ENCODE results near the gene MRPL55. TPM values are rescaled to one million over a fixed set of nuclear protein-coding genes. Genes with fewer than 3 reads are reported as not detected.

MRPL55 gene
- total RNA-seq, 1 donor from 2014 or later, result 56.9 TPM

DNA sequence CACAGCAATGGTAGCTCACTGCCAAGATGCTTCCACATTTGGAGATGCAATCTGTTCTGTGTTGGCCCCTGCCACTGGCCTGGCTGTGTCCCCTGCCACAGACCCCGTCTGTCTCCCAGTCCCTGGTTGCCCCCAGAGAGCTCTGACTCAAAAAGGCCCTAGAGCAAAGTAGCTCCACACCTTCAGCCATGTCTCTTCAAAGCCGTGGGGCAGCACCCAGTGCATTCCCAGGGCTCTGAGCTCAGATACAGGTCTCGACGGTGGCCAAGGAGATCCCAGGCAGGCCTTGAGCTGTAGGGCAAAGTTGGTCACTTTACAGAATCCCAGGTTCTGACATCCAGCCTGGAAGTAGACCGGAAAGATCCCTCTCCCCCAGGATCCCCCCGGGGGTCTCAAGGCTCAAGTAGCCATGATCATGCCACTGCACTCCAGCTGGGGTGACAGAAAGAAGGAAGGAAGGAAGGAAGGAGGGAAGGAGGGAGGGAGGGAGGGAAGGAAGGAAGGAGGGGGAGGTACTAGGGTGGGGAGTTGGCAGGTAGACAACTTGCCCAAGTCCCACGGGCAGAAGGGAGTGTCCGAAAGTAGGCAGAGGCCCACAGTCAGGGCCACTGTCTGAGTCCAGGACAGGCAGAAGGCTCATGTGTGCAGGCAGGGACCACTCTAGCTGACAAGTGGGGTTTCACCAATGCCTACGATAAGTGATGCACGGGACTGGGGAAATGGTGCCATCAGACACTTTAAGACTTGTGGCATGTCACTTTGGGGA is 31.4 kb downstream of the MRPL55 start:
- peaks cover 5% of the 10 kb centered on the region for H3K27me3 Mint-ChIP-seq (ENCODE audit: low read depth)
- no peak overlapping the region for H3K27ac Mint-ChIP-seq
- H3K9me3 Mint-ChIP-seq, result no peaks in the 10 kb centered on the region
- TF ChIP-seq CTCF (IDR thresholded peaks at IDR 0.05; ENCODE audit: unreplicated experiment), result no peak
- H3K4me1 Mint-ChIP-seq, result peaks cover 10% of the 10 kb centered on the region
- H3K4me3 Mint-ChIP-seq, result no peak overlapping the region
- H3K36me3 Mint-ChIP-seq, result no peaks in the 10 kb centered on the region
- no peak for DNase-seq (ENCODE audit: low spot score in 2 of 2, unreplicated experiment in 2 of 2)

- Mint-ChIP-seq H3K27me3 (ENCODE audit: low read depth) (peaks cover 9% of the 10 kb centered on the region), H3K9me3 (no peaks in the 10 kb centered on the region), H3K27ac (no peak overlapping the region), H3K4me3 (no peak overlapping the region), H3K4me1 (peaks cover 10% of the 10 kb centered on the region), H3K36me3 (no peaks in the 10 kb centered on the region)
- TF ChIP-seq CTCF (IDR thresholded peaks at IDR 0.05; ENCODE audit: unreplicated experiment), result no peak
- DNase-seq (ENCODE audit: low spot score in 2 of 2, unreplicated experiment in 2 of 2), result no peak
These were observed 32.2 kb downstream of the MRPL55 start for GRCh38 chr1:228076796-228077430.

GRCh38 chr1:228075801-228076271 is 33.3 kb downstream of the MRPL55 start:
- H3K9me3 Mint-ChIP-seq, result no peaks in the 10 kb centered on the region
- no peak overlapping the region for H3K27ac Mint-ChIP-seq
- H3K4me3 Mint-ChIP-seq, result no peak overlapping the region
- peaks cover 15% of the 10 kb centered on the region for H3K27me3 Mint-ChIP-seq (ENCODE audit: low read depth)
- no peaks in the 10 kb centered on the region for H3K36me3 Mint-ChIP-seq
- DNase-seq (ENCODE audit: low spot score in 2 of 2, unreplicated experiment in 2 of 2), result no peak
- H3K4me1 Mint-ChIP-seq, result peaks cover 4% of the 10 kb centered on the region
- no peak for TF ChIP-seq CTCF (IDR thresholded peaks at IDR 0.05; ENCODE audit: unreplicated experiment)

GRCh38 chr1:228074954-228075730 is 34.0 kb downstream of the MRPL55 start:
- Mint-ChIP-seq H3K4me3 (no peak overlapping the region), H3K4me1 (peaks cover 4% of the 10 kb centered on the region), H3K27me3 (ENCODE audit: low read depth) (peaks cover 20% of the 10 kb centered on the region), H3K9me3 (no peaks in the 10 kb centered on the region), H3K27ac (no peak overlapping the region), H3K36me3 (no peaks in the 10 kb centered on the region)
- no peak for DNase-seq (ENCODE audit: low spot score in 2 of 2, unreplicated experiment in 2 of 2)
- TF ChIP-seq CTCF (IDR thresholded peaks at IDR 0.05; ENCODE audit: unreplicated experiment), result no peak

DNA sequence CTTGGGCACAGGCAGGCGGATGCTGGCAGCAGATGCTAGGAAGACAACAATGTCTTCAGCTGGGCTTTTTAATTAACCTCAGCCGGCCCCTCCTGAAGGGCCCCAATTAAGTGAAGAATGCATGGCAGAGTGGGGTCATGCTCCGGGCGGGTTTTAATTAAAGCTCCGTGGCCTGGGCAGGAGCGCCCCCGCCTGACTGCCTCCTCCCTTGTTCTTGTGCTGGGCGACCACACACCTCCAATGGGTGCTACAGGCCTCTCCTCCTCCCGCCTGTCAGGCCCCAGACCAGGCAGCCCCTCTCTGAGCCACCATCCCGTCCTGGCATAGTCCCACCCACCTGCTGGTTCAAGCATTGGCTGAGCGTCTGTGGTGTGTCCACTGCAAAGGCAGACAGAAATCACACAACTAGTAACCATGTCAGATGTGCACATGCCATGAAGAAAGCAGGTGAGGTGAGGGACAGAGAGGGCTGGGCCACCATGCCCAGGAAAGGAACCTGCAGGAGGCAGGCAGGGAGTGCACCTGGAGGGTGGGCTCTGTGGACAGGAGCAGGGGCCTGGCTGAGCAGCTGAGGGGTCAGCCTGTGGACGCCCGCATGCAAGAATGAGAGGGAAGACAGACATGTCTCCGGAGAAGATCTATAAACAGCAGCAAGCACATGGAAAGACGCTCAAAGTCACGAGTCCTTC is 35.1 kb downstream of the MRPL55 start:
- H3K27ac Mint-ChIP-seq, result no peak overlapping the region
- no peak for TF ChIP-seq CTCF (IDR thresholded peaks at IDR 0.05; ENCODE audit: unreplicated experiment)
- H3K36me3 Mint-ChIP-seq, result no peaks in the 10 kb centered on the region
- peaks cover 4% of the 10 kb centered on the region for H3K4me1 Mint-ChIP-seq
- H3K27me3 Mint-ChIP-seq (ENCODE audit: low read depth), result peaks cover 26% of the 10 kb centered on the region
- no peak for DNase-seq (ENCODE audit: low spot score in 2 of 2, unreplicated experiment in 2 of 2)
- H3K4me3 Mint-ChIP-seq, result no peak overlapping the region
- H3K9me3 Mint-ChIP-seq, result no peaks in the 10 kb centered on the region

Measured in mesothelial cell of epicardium (in vitro differentiated cells).